ENCODE results near the gene ATXN2.

- TF ChIP-seq CTCF (conservative IDR thresholded peaks at IDR 0.05) (no peak), EZH2 (IDR thresholded peaks at IDR 0.05; ENCODE audit: low read depth) (no peak)
Observed at GRCh38 chr12:111411185-111411764, 187.8 kb downstream of the ATXN2 start.
